Head of caudate nucleus (tissue), 42 donors: ENCODE measurements around the gene DCDC1.

Source experiments
- DNase-seq, 42 donors: peaks; one replicate each; pipeline versions ENCODE4 v3.0.0 to v3.0.0-alpha.2; 2020 to 2021; ENCODE audit warnings: mixed read lengths in 7 of 42
- intact Hi-C: fragments of 100-400 bp; cut with DNase I; formaldehyde crosslinking; loops from one replicate; pipeline ENCODE4 v1.15.0; 2022

Gene DCDC1

DNA sequence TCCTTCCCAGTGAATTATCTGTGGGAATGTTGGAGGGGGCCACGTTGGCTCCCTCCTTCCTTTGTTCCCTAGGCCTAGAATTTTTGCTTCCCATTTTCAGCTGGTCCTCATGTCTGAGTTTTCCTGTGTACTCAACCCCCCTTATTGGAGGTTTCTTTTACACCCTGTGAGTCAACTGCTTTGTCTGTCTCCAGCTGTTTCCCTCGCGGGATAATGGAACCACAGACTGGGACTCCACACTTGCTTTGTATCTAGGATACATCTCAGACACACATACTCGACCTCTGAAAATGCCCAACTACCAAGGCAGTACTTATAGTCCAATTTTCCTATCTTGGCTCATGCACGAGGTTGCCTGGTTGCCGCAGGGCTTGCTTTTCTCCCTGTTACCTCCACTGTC, 430.7 kb downstream of the DCDC1 start:
- intact Hi-C loops: no loop called here

DNA sequence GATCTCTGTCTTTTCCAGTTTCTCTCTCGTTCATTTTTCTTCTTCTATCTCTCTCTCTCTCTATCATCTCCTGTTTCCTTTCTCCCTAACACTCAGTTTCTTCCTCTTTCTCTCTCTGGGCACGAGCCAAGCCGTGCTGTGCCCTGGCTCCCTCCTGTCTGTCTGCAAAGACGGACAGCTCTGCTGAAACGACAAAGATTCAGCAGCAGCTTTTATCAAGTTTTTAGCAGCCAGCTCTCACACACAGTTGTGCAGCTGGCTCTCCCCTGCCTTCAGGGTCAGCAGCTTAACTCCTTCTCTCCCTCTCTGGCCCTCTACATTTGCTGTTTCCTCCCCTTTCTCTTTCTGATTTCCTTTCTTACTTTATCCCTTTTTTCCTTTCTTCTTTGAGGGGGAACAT, 431.4 kb downstream of the DCDC1 start:
- intact Hi-C loops: no loop called here
- DNase-seq: no peak

More for the DNA sequence above, 430.7 kb downstream of the DCDC1 start:
- DNase-seq: no peak

DNA sequence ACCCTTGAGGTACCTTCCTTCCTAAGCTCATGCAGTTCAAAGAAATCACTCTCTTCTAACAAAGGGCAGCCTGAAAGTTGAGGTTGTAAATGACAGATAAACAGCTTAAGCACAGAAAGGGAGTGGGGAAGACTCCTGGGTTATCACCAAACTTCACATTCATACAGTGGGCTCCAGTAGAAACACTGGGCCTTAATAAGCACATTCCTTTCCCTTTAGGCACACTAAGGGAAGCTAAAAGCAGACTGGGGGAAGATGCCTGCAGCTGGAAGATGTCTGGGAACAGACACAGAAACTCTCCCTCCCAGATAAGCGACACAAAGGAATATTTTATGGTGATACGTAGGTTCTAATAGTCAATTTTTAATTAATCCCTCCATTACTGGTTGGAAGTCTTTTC, 433.0 kb downstream of the DCDC1 start:
- DNase-seq: no peak
- intact Hi-C loops: no loop called here

DNA sequence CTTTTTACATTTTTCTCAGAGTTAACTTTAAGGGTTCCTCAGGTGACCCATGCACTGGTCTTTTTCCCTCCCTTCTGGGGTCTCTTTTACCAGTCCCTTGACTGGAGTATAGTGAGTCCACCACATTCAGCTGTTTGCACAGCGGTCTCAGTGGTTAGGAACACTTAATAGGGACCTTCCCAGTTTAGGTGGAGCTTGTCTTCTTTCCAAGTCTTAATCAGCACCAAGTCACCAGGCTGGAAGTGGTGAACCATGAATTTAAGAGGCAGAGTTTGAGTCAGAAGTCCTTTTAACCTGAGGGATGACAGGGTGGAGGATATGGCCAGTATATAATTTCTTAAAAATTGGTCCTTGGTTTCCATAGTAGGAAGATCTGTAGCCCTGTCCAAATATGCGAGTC, 433.7 kb downstream of the DCDC1 start:
- intact Hi-C loops: no loop called here
- DNase-seq: no peak

DNA sequence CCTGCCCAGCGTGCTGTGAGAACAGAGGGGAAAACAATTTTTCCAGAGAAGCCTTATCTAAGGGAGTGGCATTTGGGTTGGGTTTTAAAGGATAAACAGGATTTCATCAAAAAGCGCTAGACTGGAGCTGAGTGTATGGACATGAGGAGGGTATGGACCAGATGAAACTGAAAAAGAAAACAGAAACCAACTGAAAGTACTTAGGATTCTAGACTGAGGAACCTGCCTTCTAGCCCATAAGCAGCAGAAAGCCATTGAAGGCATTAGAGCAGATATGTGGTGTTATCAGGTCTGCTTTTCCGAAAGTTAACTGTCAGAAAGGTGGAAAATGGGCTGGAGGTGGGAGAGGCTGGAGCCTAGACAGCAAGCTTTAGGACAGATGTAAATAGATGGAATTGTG, 443.4 kb downstream of the DCDC1 start:
- DNase-seq: no peak
- intact Hi-C loops: no loop called here

DNA sequence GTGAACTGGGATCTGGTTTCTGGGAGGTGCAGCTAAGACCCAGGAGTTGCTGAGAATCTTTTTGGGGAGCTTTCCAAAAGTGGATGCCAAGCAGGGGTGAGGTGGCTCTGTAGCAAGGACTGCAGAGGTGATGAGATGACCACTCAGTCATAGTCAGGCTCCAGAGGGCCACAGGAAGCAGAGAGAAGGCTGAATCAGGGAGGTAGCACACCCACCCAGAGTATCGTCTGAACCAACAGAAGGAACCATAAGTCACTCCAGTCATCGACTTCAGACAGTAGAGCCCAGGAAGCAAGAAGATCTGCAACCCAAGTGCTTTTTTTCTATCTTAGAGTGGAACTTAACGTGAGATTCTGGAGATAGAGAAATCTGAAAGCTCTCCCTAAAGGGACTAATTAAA, 447.7 kb downstream of the DCDC1 start:
- DNase-seq: no peak
- intact Hi-C loops: no loop called here

DNA sequence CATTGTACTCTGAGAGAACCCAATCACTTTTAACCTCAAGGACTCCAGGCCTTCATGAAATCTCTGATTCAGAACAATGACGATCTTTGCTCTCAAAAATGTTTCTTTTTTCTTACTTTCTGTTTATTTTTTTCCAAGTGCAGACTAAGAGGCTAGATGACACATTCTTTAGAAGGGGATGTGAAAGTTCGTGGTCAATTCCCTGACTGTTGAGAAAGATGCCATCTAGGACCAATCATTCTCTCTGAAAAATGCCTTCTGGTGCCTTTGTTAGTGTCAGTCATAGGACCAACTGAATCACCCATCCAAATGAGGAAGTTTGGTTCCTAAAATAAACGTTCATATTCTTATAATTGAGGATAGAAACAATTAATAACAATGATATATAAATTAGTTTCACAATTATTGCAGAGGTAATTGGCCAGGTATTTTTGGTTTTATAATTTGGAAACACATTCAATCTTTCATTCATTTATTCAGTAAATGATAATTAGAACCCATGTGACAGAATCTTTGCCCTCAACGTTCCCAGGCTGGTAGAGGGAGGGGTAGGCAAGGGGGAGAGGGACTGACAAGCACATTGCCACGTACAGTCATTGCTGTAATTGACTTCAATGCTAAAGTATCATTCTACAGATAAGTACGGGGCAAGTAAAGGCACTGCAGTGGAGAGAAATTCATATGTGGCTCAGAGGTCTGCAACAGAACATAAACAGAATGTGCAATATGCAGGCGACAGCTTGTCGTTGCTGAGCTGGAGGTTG, 450.0 kb downstream of the DCDC1 start:
- intact Hi-C loops: loop anchor here (10.0 kb wide), 1 partner anchor 575 kb away; no protein-coding TSS in a partner anchor
- DNase-seq: no peak

DNA sequence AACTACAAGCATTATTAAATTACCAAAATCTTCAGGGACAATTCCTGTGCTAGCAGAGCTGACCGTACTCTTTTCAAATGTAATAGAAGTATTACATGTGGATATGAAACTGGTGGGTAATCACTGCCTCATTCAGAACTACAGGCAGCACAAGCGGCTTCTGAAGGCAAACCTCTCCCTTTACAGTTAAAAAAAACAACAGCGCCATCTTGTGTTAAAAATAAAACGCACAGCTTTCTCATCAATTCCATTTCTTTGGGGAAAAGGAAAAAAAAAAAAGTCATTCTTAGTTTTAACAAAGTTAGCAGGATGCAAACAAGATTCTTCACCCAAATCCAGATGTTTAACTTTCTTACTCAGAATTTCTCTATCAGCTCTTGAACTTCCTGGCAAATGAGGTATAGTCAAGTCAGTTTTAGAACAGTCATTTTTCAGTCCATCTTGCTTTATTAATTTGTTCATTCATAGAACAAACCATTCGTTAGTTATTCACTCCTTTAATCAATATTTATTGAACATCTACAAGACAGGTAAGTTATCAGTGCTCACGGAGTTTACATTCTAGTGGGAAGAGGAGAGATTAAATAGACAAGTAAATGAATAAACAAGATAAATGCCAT, 451.6 kb downstream of the DCDC1 start:
- peak in 16 of 42 donors; percentile 6 to 60 (median 20) for DNase-seq
- intact Hi-C loops: loop anchor here (10.0 kb wide), 1 partner anchor 573 kb away; no protein-coding TSS in a partner anchor

DNA sequence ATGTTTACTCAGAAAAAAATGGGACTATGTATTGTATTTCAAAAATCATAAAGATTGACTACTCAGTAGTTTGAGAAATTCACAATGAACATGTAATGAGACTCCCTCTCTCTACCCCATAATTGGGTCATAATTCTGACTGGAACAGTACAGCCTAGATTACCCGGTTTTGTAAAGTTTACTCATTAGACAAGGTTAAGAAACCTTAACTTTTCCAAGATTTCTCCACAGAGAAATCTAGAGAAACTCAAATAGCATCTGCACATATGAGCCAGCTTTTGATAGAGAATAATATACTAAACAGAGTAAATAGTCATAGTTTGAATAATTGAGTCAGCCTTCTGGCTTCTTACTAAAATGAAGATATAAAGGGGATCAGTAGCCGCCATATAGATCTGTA, 452.3 kb downstream of the DCDC1 start:
- intact Hi-C loops: loop anchor here (10.0 kb wide), 1 partner anchor 572 kb away; no protein-coding TSS in a partner anchor
- no peak for DNase-seq

DNA sequence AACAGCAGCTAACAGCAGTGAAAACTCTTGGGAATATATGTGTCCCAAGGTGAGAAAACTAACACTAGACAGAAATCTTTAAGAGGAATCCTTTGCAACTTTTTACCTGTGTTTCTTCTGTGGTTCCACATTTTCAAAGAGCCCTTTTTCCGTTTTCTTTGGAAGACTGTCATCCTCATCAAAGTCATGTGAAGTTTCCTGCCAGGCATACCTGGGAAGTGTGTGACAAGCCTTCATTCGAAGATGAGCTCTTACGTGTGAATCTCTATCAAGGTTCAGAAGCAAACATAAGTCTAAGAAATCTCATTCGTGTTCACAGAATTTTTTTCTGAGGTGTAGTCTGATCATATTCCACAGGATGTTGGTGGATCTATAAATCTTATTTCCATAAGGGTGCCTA, 452.8 kb downstream of the DCDC1 start:
- DNase-seq: no peak
- intact Hi-C loops: loop anchor here (10.0 kb wide), 1 partner anchor 572 kb away; no protein-coding TSS in a partner anchor

DNA sequence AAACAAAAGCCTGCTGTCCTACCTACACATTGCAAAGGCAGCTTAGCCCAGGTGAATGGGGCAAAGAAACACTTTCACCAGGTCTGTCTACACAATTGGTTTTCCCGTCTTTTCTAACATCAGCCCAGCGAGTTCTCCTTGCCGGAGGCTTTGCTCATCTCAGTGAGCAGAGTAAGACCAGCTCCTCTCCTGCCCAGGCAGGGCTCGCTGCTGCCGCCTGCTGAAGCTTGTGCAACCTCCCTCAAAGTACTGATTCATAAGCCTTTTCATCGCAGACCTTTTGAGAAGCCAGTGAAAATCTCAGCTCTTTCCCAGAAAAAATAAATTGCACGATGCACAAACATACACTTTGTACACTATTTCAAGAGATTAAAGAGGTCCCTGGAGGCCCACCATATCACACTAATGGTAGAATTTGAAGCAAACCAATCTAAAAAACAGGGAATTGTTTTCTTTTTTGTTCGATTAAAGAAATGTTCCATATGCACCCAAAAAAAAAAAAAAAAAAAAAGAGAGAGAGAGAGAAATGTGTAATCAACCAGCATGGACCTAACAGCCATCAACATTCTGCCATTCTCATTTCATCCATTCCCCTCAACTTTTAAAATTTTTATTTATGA, 455.3 kb downstream of the DCDC1 start:
- peak; percentile 19 to 78 (median 56) for DNase-seq
- intact Hi-C loops: loop anchor here (10.0 kb wide), 1 partner anchor 569 kb away; no protein-coding TSS in a partner anchor

DNA sequence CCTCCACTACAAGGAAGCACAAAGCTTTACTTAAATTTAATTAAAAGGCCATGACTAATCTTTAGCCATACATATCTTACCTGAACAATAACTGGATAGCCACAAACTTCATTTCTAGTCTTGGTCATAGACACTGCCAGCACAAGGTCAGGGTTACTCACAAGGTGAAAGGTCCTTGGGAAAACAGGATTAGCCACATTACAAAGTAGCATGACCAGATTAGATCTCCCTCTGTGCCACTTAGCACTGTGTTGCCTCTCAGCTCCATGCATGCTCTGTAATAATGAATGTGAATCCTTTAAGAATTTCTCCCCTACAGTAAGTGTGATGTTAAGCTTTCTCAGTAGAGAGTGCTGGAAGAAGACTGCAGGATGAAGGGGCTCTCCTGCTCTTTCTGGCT, 458.3 kb downstream of the DCDC1 start:
- intact Hi-C loops: loop anchor here (10.0 kb wide), 1 partner anchor 566 kb away; no protein-coding TSS in a partner anchor
- no peak for DNase-seq

DNA sequence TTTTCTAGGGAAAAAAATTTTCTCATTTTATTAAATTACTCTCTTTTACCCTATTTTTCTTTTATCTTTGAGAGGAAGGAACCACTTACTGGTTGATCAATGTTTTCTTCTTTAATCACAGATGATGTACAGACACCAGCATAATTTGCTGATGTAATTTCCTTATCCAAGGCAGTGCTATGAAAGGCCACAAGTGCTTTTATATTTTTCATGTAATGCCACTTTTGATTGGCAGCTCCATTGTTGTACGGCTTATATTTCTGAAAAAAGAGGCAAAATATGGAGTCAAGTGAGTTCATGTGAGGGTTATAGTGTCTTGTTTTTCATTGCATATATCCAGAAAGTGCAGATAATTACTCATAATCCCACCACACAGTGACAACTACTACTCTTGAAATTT, 460.7 kb downstream of the DCDC1 start:
- intact Hi-C loops: no loop called here

DNA sequence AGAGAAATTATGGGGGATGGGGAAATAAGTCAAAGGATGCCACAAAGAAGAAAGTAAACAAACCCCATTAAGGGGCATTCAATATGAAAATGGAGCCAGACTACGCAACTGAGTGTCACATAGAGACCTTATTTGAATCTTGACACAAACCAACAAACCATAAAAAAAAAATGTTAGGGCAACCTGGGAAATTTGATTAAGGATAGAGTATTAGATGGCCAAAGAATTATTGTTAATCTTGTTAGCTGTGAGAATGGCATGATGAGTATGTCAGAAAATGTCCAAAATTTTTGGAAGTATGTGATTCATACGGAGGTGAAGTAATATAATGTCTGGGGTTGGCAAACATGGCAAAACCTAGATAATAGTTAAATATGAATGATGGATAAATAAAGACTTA, 461.3 kb downstream of the DCDC1 start:
- DNase-seq: no peak
- intact Hi-C loops: no loop called here

More for the DNA sequence above, 460.7 kb downstream of the DCDC1 start:
- DNase-seq: no peak

DNA sequence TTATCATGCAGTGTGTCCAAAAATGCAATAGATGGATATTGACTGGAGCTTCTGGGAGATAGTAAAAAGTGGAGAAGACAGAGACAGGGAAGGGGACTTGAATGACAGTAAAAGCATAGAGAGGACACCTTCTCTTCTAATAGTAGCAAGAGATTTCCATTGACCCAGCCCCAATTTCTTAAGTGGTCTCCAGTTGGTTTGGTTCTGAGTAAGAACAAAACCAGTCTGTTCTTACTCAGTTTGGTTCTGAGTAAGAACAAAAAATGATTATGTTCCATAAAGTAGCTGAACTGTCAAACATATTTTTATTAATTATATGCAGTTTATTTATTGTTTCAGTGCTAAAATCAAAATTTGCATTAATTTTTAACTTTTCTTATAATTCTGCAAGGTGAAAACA, 466.6 kb downstream of the DCDC1 start:
- DNase-seq: no peak
- intact Hi-C loops: no loop called here

DNA sequence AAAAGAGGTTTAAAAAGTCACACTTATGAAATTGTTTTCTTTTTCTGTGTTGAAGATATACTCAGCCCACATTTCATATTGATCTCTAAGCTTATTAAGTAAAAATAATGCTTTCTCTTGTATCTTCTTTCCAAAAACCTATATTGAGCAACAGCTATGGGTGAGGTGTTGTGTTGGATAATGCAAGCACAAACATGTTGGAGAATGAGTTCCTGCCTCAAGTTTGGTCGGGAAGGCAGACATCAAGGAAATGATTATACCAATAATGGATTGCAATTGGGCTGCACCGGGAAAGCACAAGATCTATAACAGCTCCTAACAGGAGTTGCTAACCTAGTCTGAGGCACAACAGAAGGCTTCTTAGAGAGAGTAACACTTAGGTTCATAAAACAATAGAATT, 474.5 kb downstream of the DCDC1 start:
- intact Hi-C loops: no loop called here
- no peak for DNase-seq

DNA sequence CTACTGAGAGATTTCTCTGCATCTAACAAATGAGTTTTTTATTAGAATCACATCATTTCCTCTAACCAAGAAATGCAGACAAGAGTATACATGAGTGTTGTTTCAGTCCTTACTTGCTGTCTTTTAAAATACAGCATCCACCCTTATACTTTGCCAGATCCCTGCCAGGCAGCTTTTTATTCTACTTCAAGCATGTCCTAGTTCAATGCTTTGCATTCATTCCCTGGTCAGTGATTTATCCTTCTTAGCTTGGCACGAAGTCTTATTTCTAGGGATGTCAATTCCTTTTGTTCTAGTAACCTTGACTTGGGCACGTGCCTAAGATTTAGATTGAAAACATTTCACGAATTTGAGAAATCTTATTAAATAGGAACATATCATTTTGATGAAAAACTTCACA, 476.2 kb downstream of the DCDC1 start:
- no peak for DNase-seq
- intact Hi-C loops: no loop called here

DNA sequence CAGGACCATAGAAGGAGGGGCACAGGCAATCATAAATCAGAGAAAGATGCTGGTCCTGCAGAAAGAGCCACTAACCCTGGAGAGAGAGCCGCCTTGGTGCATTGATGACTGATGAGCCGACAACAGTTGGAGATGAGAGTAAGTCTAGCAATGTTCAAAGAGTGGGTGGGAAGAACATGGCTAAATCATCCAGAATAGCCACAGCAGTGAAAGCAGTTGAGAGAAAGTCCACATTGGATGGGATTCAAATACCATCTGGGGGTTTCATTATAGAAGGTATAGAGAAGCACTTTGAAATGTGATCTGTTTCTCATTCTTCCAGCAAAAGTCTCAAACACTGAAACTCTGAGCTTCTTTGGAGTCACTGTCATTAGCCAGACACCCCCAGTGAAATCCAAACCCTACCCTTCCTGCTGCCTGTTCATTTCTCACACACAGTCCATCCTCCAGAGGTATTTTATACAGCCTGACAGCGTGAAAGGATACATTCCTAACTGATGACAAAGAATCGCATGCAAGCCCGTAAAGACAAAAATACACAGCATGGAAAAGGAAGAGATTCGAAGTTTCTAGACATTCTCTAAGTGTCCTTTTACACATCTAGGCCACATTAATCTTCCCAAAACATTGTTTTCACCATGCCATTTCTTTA, 480.3 kb downstream of the DCDC1 start:
- no peak for DNase-seq
- intact Hi-C loops: no loop called here

DNA sequence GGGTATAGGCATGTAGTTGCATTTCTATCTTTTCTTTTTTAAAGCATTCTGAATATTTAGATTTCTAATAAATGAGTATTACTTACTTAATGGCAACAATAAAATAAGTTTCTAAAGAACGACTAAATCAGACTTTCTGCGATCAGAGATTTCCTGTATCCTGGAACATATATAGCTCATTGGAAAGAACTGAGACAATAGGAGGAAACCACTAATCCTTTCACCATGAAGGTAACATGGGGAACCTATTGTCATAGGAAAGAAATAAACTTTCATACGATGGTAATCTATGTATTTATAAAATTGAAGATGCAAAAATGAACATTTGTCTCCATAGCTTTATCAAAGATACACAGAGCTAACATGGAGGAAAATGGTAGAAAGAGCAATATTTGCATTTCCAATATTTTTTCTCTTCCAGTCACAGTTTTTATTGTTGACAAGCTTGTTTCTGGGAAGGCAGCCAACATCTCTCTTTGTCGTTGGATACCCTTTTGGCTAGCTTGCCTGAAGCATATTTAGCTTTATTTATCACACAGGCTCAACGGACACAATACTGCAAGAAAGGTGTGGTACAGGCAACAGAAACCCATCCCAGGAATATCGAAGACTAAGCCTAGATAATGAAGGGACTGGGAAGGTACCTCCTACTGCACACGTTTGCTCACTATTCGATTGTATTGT, 490.1 kb downstream of the DCDC1 start:
- no peak for DNase-seq
- intact Hi-C loops: no loop called here
